ENCODE results near the gene SLC20A1.

GRCh38 chr2:112639936-112640335 is 5.8 kb upstream of the SLC20A1 start:
- TF ChIP-seq, protein P1, sequence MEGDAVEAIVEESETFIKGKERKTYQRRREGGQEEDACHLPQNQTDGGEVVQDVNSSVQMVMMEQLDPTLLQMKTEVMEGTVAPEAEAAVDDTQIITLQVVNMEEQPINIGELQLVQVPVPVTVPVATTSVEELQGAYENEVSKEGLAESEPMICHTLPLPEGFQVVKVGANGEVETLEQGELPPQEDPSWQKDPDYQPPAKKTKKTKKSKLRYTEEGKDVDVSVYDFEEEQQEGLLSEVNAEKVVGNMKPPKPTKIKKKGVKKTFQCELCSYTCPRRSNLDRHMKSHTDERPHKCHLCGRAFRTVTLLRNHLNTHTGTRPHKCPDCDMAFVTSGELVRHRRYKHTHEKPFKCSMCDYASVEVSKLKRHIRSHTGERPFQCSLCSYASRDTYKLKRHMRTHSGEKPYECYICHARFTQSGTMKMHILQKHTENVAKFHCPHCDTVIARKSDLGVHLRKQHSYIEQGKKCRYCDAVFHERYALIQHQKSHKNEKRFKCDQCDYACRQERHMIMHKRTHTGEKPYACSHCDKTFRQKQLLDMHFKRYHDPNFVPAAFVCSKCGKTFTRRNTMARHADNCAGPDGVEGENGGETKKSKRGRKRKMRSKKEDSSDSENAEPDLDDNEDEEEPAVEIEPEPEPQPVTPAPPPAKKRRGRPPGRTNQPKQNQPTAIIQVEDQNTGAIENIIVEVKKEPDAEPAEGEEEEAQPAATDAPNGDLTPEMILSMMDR (IDR thresholded peaks at IDR 0.05) = no peak
- no peak for TF ChIP-seq POLR2A (IDR thresholded peaks at IDR 0.05)

All from thyroid gland (tissue), 4 donors.